ENCODE measurements around the gene SSH2.

GRCh38 chr17:29667969-29668368, 262.1 kb downstream of the SSH2 start:
- TF ChIP-seq CTCF (IDR thresholded peaks at IDR 0.05; ENCODE audit: borderline replicate concordance, extremely low read depth, low read length, poor library complexity, severe bottlenecking) (no peak), EZH2 (IDR thresholded peaks at IDR 0.05; ENCODE audit: borderline replicate concordance, low read depth, low read length, severe bottlenecking) (no peak)
